ENCODE data around the gene STXBP4. TPM values are rescaled to one million over a fixed set of nuclear protein-coding genes. Genes with fewer than 3 reads are reported as not detected.

Gene STXBP4
- total RNA-seq, 1 experiment from 2014 or later: 13.6 TPM

DNA sequence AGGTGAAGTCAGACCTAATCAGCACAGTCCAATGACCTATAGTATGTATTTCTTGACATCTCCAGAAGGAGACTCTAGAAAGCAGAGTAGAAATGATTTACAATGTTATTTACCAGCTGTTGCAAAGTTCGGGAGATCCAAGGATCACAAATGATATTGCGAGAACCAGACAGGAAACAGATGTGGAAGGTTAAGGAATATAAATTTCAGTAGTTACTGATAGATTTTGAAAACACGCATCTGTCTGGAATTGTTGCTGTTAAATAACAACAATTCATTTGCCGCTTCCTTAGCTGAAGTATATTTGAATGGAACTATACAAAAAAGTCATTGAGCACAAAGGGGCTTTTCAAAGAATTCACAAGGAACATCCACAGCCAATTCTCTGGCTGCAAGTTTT, 72.0 kb downstream of the STXBP4 start:
- Histone ChIP-seq H3K79me2 (ENCODE audit: insufficient read depth, low read length) (no peaks in the 10 kb centered on the region), H2AFZ (ENCODE audit: low read depth, low read length, poor library complexity, severe bottlenecking) (no peak overlapping the region), H3K27ac (ENCODE audit: low read depth, low read length) (no peak overlapping the region), H3K9me3 (ENCODE audit: control insufficient read depth in 1 of 2, insufficient read depth in 1 of 2, low read depth in 1 of 2, low read length in 2 of 2) (no peaks in the 10 kb centered on the region), H4K20me1 (ENCODE audit: insufficient read depth) (no peaks in the 10 kb centered on the region), H3K4me3 (replicated peaks in 1 of 2; ENCODE audit: low read depth in 1 of 2, low read length in 2 of 2) (no peak overlapping the region), H3K27me3 (ENCODE audit: insufficient read depth, low read length) (no peaks in the 10 kb centered on the region), H3K4me2 (ENCODE audit: low read length) (no peak overlapping the region), H3K9me2 (ENCODE audit: insufficient read depth) (no peaks in the 10 kb centered on the region), H3K9ac (ENCODE audit: low read length) (no peak overlapping the region), H3K4me1 (ENCODE audit: control insufficient read depth in 1 of 2, insufficient read depth in 2 of 2, low read length in 2 of 2) (no peaks in the 10 kb centered on the region), H3K36me3 (ENCODE audit: control insufficient read depth in 1 of 2, insufficient read depth in 2 of 2, low read length in 2 of 2) (no peaks in the 10 kb centered on the region)
- ChIA-PET RAD21 (ENCODE audit: low non-redundant PET in 1 of 2, low total read pairs in 2 of 2, uncharacterized antibody in 2 of 2, unreplicated experiment in 2 of 2) (no interaction called here), POLR2A (no interaction called here), CTCF (no interaction called here)
- no peak for DNase-seq (ENCODE audit: low read depth, low spot score)
- intact Hi-C loops (cut with micrococcal nuclease): no loop called here
- no peak for TF ChIP-seq POLR2A (IDR thresholded peaks at IDR 0.05; ENCODE audit: borderline replicate concordance, extremely low read depth, insufficient read depth, insufficient read length)
- TF ChIP-seq YY1 (IDR thresholded peaks at IDR 0.05; ENCODE audit: extremely low read depth, insufficient replicate concordance, low read depth, low read length): no peak
- TF ChIP-seq POLR2AphosphoS5 (IDR thresholded peaks at IDR 0.05; ENCODE audit: low read depth, low read length): no peak
- TF ChIP-seq EZH2 (IDR thresholded peaks at IDR 0.05): no peak
- TF ChIP-seq, protein P1, sequence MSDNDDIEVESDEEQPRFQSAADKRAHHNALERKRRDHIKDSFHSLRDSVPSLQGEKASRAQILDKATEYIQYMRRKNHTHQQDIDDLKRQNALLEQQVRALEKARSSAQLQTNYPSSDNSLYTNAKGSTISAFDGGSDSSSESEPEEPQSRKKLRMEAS (IDR thresholded peaks at IDR 0.05): no peak
- TF ChIP-seq CBX3 (IDR thresholded peaks at IDR 0.05; ENCODE audit: low read depth): no peak
- no peak for TF ChIP-seq FOSL1 (IDR thresholded peaks at IDR 0.05; ENCODE audit: low read depth)
- TF ChIP-seq TCF7L2 (IDR thresholded peaks at IDR 0.05; ENCODE audit: borderline replicate concordance, extremely low read depth, insufficient read depth, insufficient read length): no peak
- no TSS peak for BruUV-seq (replicated peaks)
- no peak for ATAC-seq

- ATAC-seq: peak; percentile 54
- TF ChIP-seq RAD21 (IDR thresholded peaks at IDR 0.05; ENCODE audit: low read depth) (peak; percentile 67), ELF1 (IDR thresholded peaks at IDR 0.05; ENCODE audit: borderline replicate concordance, low read depth) (no peak), FOSL1 (IDR thresholded peaks at IDR 0.05; ENCODE audit: low read depth) (0 out of 2 replicates have a peak, but pooled peaks have one; percentile 6)
- TF ChIP-seq, protein P2, sequence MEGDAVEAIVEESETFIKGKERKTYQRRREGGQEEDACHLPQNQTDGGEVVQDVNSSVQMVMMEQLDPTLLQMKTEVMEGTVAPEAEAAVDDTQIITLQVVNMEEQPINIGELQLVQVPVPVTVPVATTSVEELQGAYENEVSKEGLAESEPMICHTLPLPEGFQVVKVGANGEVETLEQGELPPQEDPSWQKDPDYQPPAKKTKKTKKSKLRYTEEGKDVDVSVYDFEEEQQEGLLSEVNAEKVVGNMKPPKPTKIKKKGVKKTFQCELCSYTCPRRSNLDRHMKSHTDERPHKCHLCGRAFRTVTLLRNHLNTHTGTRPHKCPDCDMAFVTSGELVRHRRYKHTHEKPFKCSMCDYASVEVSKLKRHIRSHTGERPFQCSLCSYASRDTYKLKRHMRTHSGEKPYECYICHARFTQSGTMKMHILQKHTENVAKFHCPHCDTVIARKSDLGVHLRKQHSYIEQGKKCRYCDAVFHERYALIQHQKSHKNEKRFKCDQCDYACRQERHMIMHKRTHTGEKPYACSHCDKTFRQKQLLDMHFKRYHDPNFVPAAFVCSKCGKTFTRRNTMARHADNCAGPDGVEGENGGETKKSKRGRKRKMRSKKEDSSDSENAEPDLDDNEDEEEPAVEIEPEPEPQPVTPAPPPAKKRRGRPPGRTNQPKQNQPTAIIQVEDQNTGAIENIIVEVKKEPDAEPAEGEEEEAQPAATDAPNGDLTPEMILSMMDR (IDR thresholded peaks at IDR 0.05 in 2 of 3, conservative IDR thresholded peaks at IDR 0.05 in 1 of 3; ENCODE audit: borderline replicate concordance in 1 of 3, insufficient read depth in 1 of 3, low read depth in 2 of 3, low read length in 2 of 3): peak; percentile 40 to 60 (median 56); a peak in 5 of 6 replicates
- Histone ChIP-seq H3K9me3 (ENCODE audit: control insufficient read depth in 1 of 2, insufficient read depth in 1 of 2, low read depth in 1 of 2, low read length in 2 of 2) (no peaks in the 10 kb centered on the region), H3K4me2 (ENCODE audit: low read length) (no peak overlapping the region), H3K79me2 (ENCODE audit: insufficient read depth, low read length) (no peaks in the 10 kb centered on the region), H3K9ac (ENCODE audit: low read length) (no peak overlapping the region), H2AFZ (ENCODE audit: low read depth, low read length, poor library complexity, severe bottlenecking) (no peak overlapping the region), H3K9me2 (ENCODE audit: insufficient read depth) (no peaks in the 10 kb centered on the region), H4K20me1 (ENCODE audit: insufficient read depth) (no peaks in the 10 kb centered on the region; the same call in 1 of the 2 replicates), H3K4me1 (ENCODE audit: control insufficient read depth in 1 of 2, insufficient read depth in 2 of 2, low read length in 2 of 2) (no peaks in the 10 kb centered on the region; a peak in 1 of 4 replicates), H3K27ac (ENCODE audit: low read depth, low read length) (no peak overlapping the region), H3K36me3 (ENCODE audit: control insufficient read depth in 1 of 2, insufficient read depth in 2 of 2, low read length in 2 of 2) (no peaks in the 10 kb centered on the region), H3K4me3 (replicated peaks in 1 of 2; ENCODE audit: low read depth in 1 of 2, low read length in 2 of 2) (no peak overlapping the region), H3K27me3 (ENCODE audit: insufficient read depth, low read length) (no peaks in the 10 kb centered on the region)
- ChIA-PET POLR2A (no interaction called here), RAD21 (ENCODE audit: low non-redundant PET in 1 of 2, low total read pairs in 2 of 2, uncharacterized antibody in 2 of 2, unreplicated experiment in 2 of 2) (no interaction called here), CTCF (no interaction called here)
- intact Hi-C loops (cut with micrococcal nuclease): loop anchor here (1.0 kb wide), 2 partner anchors 242 to 294 kb away; no protein-coding TSS in a partner anchor
- no TSS peak for BruUV-seq (replicated peaks)
- no peak for DNase-seq (ENCODE audit: low read depth, low spot score)
Observed at GRCh38 chr17:55053855-55054254, 85.3 kb downstream of the STXBP4 start.
